NCI-H146 treated with DMSO at 0.1 percent for 48 hours (cell line): ENCODE measurements around the gene CHD5.
A peak's percentile ranks its signal among the peaks of the same experiment; 100 is the strongest.

Source experiments
- DNase-seq: peaks from one replicate; lab custom pipeline; 2025; ENCODE audit not compliant: unreplicated experiment; lab: John Stamatoyannopoulos, UW

Gene CHD5

GRCh38 chr1:6117064-6117463 lies 63.1 kb downstream of the CHD5 start:
- DNase-seq = no peak

DNA sequence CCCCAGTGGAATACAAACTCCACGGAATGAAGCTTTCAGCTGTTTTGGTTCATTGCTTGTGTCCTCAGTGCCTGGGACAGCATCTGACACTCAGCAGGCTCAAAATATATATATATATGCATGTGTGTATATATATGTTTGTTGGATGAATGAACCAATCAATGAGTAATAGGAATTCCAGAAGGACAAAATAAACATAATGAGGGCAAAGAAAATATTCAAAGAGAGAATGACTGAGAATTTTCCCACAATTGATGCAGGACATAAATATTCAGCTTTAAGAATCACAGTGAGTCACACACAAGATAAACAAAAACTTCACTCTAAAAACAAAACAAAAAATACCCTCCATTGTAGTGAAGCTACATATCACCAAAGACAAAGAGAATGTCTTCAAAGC lies 64.0 kb downstream of the CHD5 start:
- DNase-seq = no peak

DNA sequence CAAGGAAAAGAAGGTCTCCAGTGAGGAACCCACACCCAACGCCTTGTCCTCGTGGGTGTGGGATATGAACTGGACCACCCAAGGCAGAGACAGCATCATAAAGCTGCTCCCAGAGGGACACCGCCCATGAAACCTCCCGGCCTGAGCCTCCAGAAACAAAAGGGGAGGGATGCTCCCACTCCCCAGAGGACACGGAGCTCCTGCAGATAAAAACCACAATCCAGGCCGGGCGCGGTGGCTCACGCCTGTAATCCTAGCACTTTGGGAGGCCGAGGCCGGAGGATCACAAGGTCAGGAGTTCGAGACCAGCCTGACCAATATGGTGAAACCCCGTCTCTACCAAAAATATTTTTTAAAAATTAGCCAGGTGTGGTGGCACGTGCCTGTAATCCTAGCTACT lies 66.4 kb downstream of the CHD5 start:
- DNase-seq = no peak

GRCh38 chr1:6113116-6113515 lies 67.0 kb downstream of the CHD5 start:
- no peak for DNase-seq

DNA sequence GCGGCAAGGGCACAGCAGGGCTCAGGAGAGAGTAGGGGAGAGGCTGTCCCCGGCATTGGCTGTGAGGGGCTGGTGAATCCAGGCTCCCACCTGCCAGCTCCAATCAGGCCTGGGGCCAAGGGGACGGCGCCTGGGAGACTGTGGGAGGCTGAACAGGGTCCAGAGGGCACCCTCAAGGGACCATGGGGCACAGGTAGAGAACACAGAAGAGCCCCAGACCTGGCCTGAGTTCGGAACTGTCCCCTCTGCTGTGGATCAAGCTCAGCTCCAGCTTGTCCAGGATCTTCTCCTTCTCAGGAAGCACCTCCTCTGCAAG lies 67.5 kb downstream of the CHD5 start:
- no peak for DNase-seq

DNA sequence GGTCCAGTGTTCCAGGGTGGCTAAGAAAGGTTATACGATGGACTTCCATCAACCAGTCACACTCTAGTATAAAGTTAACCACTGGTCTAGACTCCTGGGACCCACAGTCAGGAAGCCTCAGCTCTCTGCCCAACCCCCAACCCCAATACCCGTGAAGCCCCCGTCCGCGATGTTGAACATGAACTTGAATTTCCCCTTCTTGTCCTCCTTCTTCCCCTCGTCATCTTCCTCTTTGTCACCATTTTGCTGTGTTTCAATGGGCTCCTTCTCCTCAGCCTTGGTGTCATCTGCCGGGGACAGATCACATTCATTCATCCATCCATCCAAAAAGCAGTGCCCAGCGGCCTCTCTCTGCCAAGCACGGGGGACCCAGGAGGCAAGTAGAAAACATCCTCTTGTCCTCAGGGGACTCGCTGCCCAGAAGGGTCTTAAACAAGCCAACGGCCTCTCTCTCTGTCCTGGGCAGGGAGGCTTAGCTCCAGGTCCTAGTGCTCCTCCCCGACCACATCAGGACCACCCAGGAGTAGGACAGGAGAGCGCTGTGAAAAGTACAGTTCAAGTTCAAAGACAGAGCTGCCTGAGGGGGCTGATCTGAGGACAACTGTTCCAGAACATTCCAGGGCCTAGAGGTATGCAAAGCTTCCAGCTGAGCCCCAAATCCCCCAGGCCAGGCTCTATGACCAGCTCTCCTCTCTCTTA lies 68.0 kb downstream of the CHD5 start:
- DNase-seq = no peak

DNA sequence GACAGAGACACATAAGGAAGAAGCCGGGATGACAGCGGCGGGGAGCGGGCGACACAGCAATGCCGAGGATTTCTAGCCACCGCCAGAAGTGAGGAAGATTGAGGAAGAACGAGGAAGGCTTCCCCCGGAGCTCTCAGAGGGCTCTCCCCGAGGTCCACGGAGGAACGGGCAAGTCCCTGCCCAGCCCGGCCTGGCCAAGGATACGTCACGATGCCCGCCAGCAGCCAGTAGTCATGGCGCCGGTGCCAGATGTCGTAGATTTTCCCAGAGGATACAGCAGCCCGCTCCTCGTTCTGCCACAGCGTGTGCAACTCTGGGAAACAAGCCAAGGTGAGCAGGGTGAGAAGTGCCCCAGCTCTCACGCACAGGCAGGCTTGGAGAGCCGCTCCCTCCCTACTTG lies 68.5 kb downstream of the CHD5 start:
- no peak for DNase-seq

- no peak for DNase-seq
These were observed 69.8 kb downstream of the CHD5 start for GRCh38 chr1:6110326-6110725.

DNA sequence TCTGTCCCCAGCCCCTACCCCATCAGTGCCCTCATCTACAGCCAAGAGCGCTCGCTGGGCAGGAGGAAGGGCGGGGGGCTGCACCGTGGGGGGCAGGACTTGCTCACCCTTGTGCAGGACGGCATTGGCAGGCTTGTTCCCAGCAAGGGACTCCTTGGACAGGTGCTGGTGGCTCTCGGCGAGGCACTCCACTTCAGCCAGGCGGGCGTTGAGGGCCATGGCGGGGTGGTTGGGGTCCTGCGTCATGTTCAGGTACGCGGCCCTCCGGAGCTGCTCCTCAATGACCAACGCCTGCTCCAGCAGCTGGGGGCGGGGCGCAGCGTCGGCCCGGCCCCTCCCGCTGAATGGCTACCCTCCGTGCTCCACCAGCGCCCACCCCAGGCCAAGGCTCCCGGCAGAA lies 70.4 kb downstream of the CHD5 start:
- no peak for DNase-seq

DNA sequence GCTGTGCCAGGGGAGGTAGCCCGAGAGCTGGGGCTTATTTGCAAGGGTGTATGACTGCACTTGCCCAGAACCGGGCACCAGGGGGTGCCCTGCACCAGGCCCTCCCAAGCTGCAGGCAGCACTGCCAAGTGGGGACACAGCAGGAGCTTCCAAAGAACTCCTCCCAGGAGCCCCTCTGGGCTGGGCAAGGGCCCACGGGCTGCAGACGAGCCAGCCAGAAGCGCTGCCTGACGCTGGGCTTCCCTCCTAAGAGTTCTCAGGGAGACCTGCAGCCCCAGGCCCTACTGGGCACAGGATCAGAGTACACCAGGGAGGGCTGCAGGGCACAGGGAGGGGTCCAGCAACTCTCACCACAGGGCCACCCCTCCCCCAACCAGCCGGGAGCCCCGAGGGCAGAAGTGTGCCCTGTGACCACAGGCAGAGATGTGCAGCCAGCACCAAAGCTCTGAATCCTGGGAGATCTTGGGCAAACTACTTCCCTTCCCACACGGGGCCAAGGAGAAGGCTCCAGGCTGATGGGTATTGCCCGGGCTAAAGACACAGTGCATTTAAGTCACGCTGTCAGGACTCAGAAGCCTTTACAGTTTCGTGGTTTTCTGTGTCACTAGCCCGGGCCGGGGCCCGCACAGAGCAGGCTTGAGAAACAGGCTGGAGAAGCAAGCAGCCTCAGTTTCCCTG lies 71.0 kb downstream of the CHD5 start:
- DNase-seq = peak; percentile 14

GRCh38 chr1:6108476-6108875 lies 71.6 kb downstream of the CHD5 start:
- DNase-seq = no peak

GRCh38 chr1:6107409-6108356 lies 72.4 kb downstream of the CHD5 start:
- no peak for DNase-seq

GRCh38 chr1:6106977-6107376 lies 73.1 kb downstream of the CHD5 start:
- DNase-seq = no peak

- no peak for DNase-seq
These were observed 73.8 kb downstream of the CHD5 start for GRCh38 chr1:6106321-6106731.

DNA sequence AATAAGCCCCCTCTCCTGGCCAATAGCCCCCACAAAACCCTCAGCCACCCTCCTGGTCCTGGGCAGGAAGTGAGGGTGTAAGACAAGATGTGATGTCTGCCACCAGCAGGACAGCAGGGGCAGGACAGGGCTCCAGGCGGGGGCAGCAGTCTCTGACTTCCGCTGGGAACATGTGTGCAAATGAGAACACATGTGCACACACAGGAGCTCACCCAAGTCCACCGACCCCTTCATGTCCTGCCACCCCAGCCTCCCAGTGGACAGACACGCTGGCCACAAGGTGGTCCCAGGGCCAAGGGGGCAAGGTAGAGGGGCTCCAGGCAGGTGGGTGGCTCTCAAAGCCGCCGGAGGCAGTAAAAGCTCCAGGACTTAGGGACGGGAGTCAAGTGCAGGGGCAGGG lies 74.4 kb downstream of the CHD5 start:
- DNase-seq = no peak

DNA sequence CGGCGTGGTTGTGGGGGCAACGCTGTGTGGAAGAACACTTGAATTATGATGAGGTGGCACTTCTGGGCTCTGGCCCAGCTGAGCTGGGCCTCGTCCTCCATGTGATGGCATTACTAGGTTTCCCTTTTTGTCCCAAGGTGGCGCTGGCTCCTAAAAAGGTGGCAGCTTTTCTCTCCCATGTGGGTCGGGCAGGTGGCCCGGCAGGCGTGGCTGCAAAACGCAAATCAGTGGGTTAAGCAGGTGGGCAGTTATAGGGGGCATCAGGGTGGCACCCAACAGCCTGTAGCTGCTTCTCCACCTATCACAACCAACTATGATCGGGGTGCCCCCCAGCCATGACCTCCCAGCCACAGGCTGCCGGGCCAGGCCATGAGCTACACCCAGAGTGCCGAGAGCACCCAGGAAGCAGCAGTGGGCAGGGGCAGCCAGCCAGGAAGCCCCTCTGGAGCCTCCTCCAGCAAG lies 74.9 kb downstream of the CHD5 start:
- DNase-seq = no peak

DNA sequence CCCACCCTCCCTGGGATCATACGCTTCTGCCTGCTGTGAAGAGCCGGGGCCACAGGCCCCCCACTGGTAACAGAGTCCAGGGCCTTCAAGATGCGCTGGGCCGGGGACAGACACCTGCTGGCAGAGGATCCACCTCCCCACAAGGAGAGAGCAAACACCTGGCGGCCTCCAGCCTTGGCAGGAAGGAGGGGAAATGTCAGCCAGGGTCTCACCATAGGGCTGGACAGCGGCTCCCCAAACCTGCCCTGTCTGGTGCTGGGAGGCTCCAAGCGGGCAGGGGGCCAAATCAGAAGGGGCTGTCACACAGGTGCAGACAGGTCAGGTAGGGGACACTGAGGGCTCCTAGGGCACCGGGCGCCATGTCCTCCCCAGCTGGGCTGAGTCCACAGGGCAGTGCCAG lies 75.5 kb downstream of the CHD5 start:
- no peak for DNase-seq

DNA sequence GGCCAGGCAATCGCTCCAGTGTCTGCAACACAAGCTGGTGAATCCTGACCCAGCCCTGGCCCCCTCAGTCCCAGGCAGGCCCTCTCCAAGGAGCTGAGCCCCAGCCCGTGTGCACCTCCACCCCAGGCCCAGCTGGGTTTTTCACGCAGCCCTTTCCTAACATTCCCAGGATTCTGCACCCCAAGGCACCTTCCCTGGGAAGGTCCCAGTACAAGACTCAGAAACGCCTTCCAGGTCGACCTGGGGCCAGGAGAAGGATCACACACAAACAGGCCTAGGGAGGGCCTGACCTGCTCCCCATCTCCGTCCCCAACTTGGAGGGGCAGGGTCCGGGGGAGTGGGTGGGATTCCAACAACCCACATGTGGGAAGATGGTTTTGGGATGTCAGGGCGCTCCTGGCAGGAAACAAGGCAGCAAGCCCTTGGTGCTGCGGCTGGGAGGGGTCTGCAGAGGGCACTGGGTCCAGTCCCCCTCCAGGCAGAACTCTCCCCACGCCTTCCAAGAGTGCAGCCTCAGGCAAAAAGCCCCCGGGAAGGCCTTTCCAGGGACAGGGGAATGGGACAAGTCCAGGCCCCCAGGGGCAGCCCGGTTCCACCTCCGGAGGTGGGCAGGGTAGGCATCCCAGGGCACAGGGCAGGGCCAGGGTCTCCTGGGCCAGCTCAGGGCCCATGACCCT lies 76.1 kb downstream of the CHD5 start:
- no peak for DNase-seq

- no peak for DNase-seq
These were observed 76.8 kb downstream of the CHD5 start for GRCh38 chr1:6103111-6103853.

- DNase-seq = no peak
These were observed 77.6 kb downstream of the CHD5 start for GRCh38 chr1:6102532-6102845.
